GM21786 (cell line): ENCODE results near the gene PDE6G.

ENCODE experiments used
- ATAC-seq: cut with Tn5 transposase; IDR thresholded peaks from one replicate; pipeline ENCODE4 v1.9.1; 2021; ENCODE audit not compliant: unreplicated experiment

The PDE6G gene

GRCh38 chr17:81664051-81664470, 7.7 kb upstream of the PDE6G start:
- no peak for ATAC-seq

- ATAC-seq, result no peak
Measured at GRCh38 chr17:81662002-81662401, 5.7 kb upstream of the PDE6G start.

- ATAC-seq, result no peak
Measured at GRCh38 chr17:81660441-81660840, 4.1 kb upstream of the PDE6G start.

- no peak for ATAC-seq
Measured at GRCh38 chr17:81659038-81659437, 2.7 kb upstream of the PDE6G start.

- ATAC-seq, result no peak
Measured at GRCh38 chr17:81656835-81657234, 493 bp upstream of the PDE6G start.

- no peak for ATAC-seq
Measured at GRCh38 chr17:81655378-81656117, 794 bp downstream of the PDE6G start.

- no peak for ATAC-seq
Measured at GRCh38 chr17:81652906-81653771, 3.2 kb downstream of the PDE6G start.

GRCh38 chr17:81651692-81652091, 4.7 kb downstream of the PDE6G start:
- ATAC-seq, result no peak

- ATAC-seq, result no peak
Measured at GRCh38 chr17:81650951-81651350, 5.4 kb downstream of the PDE6G start.

- no peak for ATAC-seq
Measured at GRCh38 chr17:81648707-81649085, 7.6 kb downstream of the PDE6G start.

GRCh38 chr17:81648013-81648706, 8.2 kb downstream of the PDE6G start:
- ATAC-seq, result no peak

- ATAC-seq, result no peak
Measured at GRCh38 chr17:81647640-81648012, 8.7 kb downstream of the PDE6G start.

GRCh38 chr17:81646869-81647600, 9.3 kb downstream of the PDE6G start:
- no peak for ATAC-seq

GRCh38 chr17:81644976-81645952, 11.1 kb downstream of the PDE6G start:
- no peak for ATAC-seq

- ATAC-seq, result no peak
Measured at GRCh38 chr17:81644496-81644895, 11.8 kb downstream of the PDE6G start.

GRCh38 chr17:81641825-81642489, 14.4 kb downstream of the PDE6G start:
- ATAC-seq, result no peak

GRCh38 chr17:81640011-81640410, 16.3 kb downstream of the PDE6G start:
- no peak for ATAC-seq

- ATAC-seq, result no peak
Measured at GRCh38 chr17:81638683-81639082, 17.7 kb downstream of the PDE6G start.
